T-helper 17 cell (primary cell): ENCODE measurements around the gene CD83. TPM values are rescaled to one million over a fixed set of nuclear protein-coding genes. Genes with fewer than 3 reads are reported as not detected.
"Not testable (repeated sequence)": the region's sequence is repeated elsewhere in the genome, so short reads cannot be mapped to it uniquely, and the experiment has no call there.

Experiments
- ATAC-seq: fragments of 150-1000 bp; cut with Tn5 transposase; 2 replicates; pipeline ENCODE4 v1.10.0; 2021; ENCODE audit warnings: mild to moderate bottlenecking, moderate library complexity
- DNase-seq, 3 donors: peaks; one replicate each; pipeline versions ENCODE4 v3.0.0 to v3.0.0-alpha.2; 2020 to 2021
- H3K9me3 ChIP-seq: one replicate; pipeline ENCODE4 v1.7.0; 2013; ENCODE audit warnings: low read length, mild to moderate bottlenecking; ENCODE audit not compliant: control insufficient read depth, poor library complexity, severe bottlenecking
- H3K27ac Mint-ChIP-seq: one replicate; pipeline ENCODE4 v1.8.0; 2022; ENCODE audit warnings: mild to moderate bottlenecking, moderate library complexity, mixed read lengths
- H3K27me3 Mint-ChIP-seq: one replicate; pipeline ENCODE4 v1.8.0; 2022; ENCODE audit warnings: mixed read lengths
- H3K36me3 Mint-ChIP-seq: one replicate; pipeline ENCODE4 v1.8.0; 2022; ENCODE audit warnings: low read depth, mixed read lengths
- H3K4me1 Mint-ChIP-seq: one replicate; pipeline ENCODE4 v1.8.0; 2022; ENCODE audit warnings: mild to moderate bottlenecking, mixed read lengths
- H3K4me3 Mint-ChIP-seq: one replicate; pipeline ENCODE4 v1.8.0; 2022; ENCODE audit warnings: mild to moderate bottlenecking, moderate library complexity, mixed read lengths
- total RNA-seq, 4 donors: library from RNA in 2 of 4; stranded (reverse) in 2 of 4; gene quantifications; one replicate each; pipeline ENCODE4 v1.2.3 and lab custom pipeline; 2022 to 2026

Gene CD83
- total RNA-seq, 2 donors from 2014 or later: 62.3 to 78.7 TPM

GRCh38 chr6:14149739-14150130 lies 32.2 kb downstream of the CD83 start:
- Mint-ChIP-seq H3K27ac (no peak overlapping the region), H3K4me3 (no peak overlapping the region)
- ATAC-seq: no peak

GRCh38 chr6:14151300-14151699 lies 33.7 kb downstream of the CD83 start:
- not testable (repeated sequence) for H3K9me3 ChIP-seq, ATAC-seq, H3K36me3 Mint-ChIP-seq, H3K27ac Mint-ChIP-seq, H3K27me3 Mint-ChIP-seq, H3K4me3 Mint-ChIP-seq, H3K4me1 Mint-ChIP-seq, DNase-seq

More at GRCh38 chr6:14149739-14150130, 32.2 kb downstream of the CD83 start:
- Mint-ChIP-seq H3K36me3 (no peaks in the 10 kb centered on the region), H3K4me1 (peaks cover 2% of the 10 kb centered on the region), H3K27me3 (peaks cover 7% of the 10 kb centered on the region)
- no peaks in the 10 kb centered on the region for H3K9me3 ChIP-seq
- no peak for DNase-seq

- Mint-ChIP-seq H3K27ac (no peak overlapping the region), H3K4me3 (no peak overlapping the region), H3K27me3 (peaks cover 7% of the 10 kb centered on the region), H3K36me3 (no peaks in the 10 kb centered on the region), H3K4me1 (no peaks in the 10 kb centered on the region)
- DNase-seq (no peak), ATAC-seq (no peak)
- no peaks in the 10 kb centered on the region for H3K9me3 ChIP-seq
These were observed 34.2 kb downstream of the CD83 start for GRCh38 chr6:14151773-14152172.

GRCh38 chr6:14153228-14153627 lies 35.7 kb downstream of the CD83 start:
- no peak for ATAC-seq
- no peaks in the 10 kb centered on the region for H3K36me3 Mint-ChIP-seq

GRCh38 chr6:14159090-14159489 lies 41.5 kb downstream of the CD83 start:
- DNase-seq: no peak
- no peak for ATAC-seq
- Mint-ChIP-seq H3K4me3 (no peak overlapping the region), H3K36me3 (no peaks in the 10 kb centered on the region), H3K27me3 (no peaks in the 10 kb centered on the region), H3K27ac (no peak overlapping the region), H3K4me1 (no peaks in the 10 kb centered on the region)
- no peaks in the 10 kb centered on the region for H3K9me3 ChIP-seq

More at GRCh38 chr6:14153228-14153627, 35.7 kb downstream of the CD83 start:
- Mint-ChIP-seq H3K4me3 (no peak overlapping the region), H3K27me3 (peaks cover 6% of the 10 kb centered on the region), H3K27ac (no peak overlapping the region), H3K4me1 (no peaks in the 10 kb centered on the region)
- DNase-seq: no peak
- H3K9me3 ChIP-seq: no peaks in the 10 kb centered on the region

- H3K27ac Mint-ChIP-seq: no peak overlapping the region
- peaks cover 5% of the 10 kb centered on the region for H3K27me3 Mint-ChIP-seq
- H3K4me3 Mint-ChIP-seq: no peak overlapping the region
- no peaks in the 10 kb centered on the region for H3K4me1 Mint-ChIP-seq
- ATAC-seq: no peak
- DNase-seq: no peak
- no peaks in the 10 kb centered on the region for H3K36me3 Mint-ChIP-seq
- no peaks in the 10 kb centered on the region for H3K9me3 ChIP-seq
These were observed 45.3 kb downstream of the CD83 start for GRCh38 chr6:14162826-14163225.

- DNase-seq: no peak
- H3K4me1 Mint-ChIP-seq: no peaks in the 10 kb centered on the region
- H3K9me3 ChIP-seq: peaks cover 5% of the 10 kb centered on the region
- no peaks in the 10 kb centered on the region for H3K36me3 Mint-ChIP-seq
- ATAC-seq: no peak
- peaks cover 5% of the 10 kb centered on the region for H3K27me3 Mint-ChIP-seq
- no peak overlapping the region for H3K27ac Mint-ChIP-seq
- H3K4me3 Mint-ChIP-seq: no peak overlapping the region
These were observed 47.5 kb downstream of the CD83 start for GRCh38 chr6:14165091-14165490.

GRCh38 chr6:14166839-14167238 lies 49.3 kb downstream of the CD83 start:
- no peak for ATAC-seq

GRCh38 chr6:14170128-14170527 lies 52.6 kb downstream of the CD83 start:
- H3K4me3 Mint-ChIP-seq: no peak overlapping the region
- DNase-seq (no peak), ATAC-seq (no peak)
- no peaks in the 10 kb centered on the region for H3K36me3 Mint-ChIP-seq
- peaks cover 5% of the 10 kb centered on the region for H3K27me3 Mint-ChIP-seq
- H3K4me1 Mint-ChIP-seq: peaks cover 2% of the 10 kb centered on the region
- H3K27ac Mint-ChIP-seq: no peak overlapping the region
- peaks cover 5% of the 10 kb centered on the region for H3K9me3 ChIP-seq

More at GRCh38 chr6:14166839-14167238, 49.3 kb downstream of the CD83 start:
- Mint-ChIP-seq H3K36me3 (no peaks in the 10 kb centered on the region), H3K27me3 (peaks cover 5% of the 10 kb centered on the region), H3K4me3 (no peak overlapping the region), H3K27ac (no peak overlapping the region), H3K4me1 (no peaks in the 10 kb centered on the region)
- no peak for DNase-seq
- H3K9me3 ChIP-seq: peaks cover 5% of the 10 kb centered on the region

- peaks cover 5% of the 10 kb centered on the region for H3K9me3 ChIP-seq
- Mint-ChIP-seq H3K27ac (no peak overlapping the region), H3K36me3 (peaks cover 2% of the 10 kb centered on the region), H3K27me3 (peaks cover 7% of the 10 kb centered on the region), H3K4me3 (no peak overlapping the region), H3K4me1 (peaks cover 6% of the 10 kb centered on the region)
- DNase-seq (no peak), ATAC-seq (no peak)
These were observed 55.0 kb downstream of the CD83 start for GRCh38 chr6:14172562-14172961.

- no peak for ATAC-seq
These were observed 56.7 kb downstream of the CD83 start for GRCh38 chr6:14174226-14174625.

GRCh38 chr6:14174996-14175395 lies 57.4 kb downstream of the CD83 start:
- H3K27ac Mint-ChIP-seq: no peak overlapping the region
- H3K4me3 Mint-ChIP-seq: no peak overlapping the region
- H3K27me3 Mint-ChIP-seq: peaks cover 7% of the 10 kb centered on the region
- no peak for DNase-seq
- H3K36me3 Mint-ChIP-seq: peaks cover 2% of the 10 kb centered on the region
- no peaks in the 10 kb centered on the region for H3K9me3 ChIP-seq
- H3K4me1 Mint-ChIP-seq: peaks cover 6% of the 10 kb centered on the region
- ATAC-seq: no peak

More at GRCh38 chr6:14174226-14174625, 56.7 kb downstream of the CD83 start:
- Mint-ChIP-seq H3K4me3 (no peak overlapping the region), H3K27me3 (peaks cover 7% of the 10 kb centered on the region), H3K36me3 (peaks cover 2% of the 10 kb centered on the region), H3K27ac (no peak overlapping the region), H3K4me1 (peaks cover 6% of the 10 kb centered on the region)
- no peak for DNase-seq
- no peaks in the 10 kb centered on the region for H3K9me3 ChIP-seq

- ATAC-seq (no peak), DNase-seq (no peak)
- H3K4me3 Mint-ChIP-seq: no peak overlapping the region
- H3K9me3 ChIP-seq: no peaks in the 10 kb centered on the region
- H3K27me3 Mint-ChIP-seq: peaks cover 9% of the 10 kb centered on the region
- peaks cover 2% of the 10 kb centered on the region for H3K36me3 Mint-ChIP-seq
- H3K4me1 Mint-ChIP-seq: peaks cover 6% of the 10 kb centered on the region
- H3K27ac Mint-ChIP-seq: no peak overlapping the region
These were observed 58.9 kb downstream of the CD83 start for GRCh38 chr6:14176429-14176828.

GRCh38 chr6:14177413-14178082 lies 60.0 kb downstream of the CD83 start:
- no peak for DNase-seq
- Mint-ChIP-seq H3K27ac (no peak overlapping the region), H3K4me1 (peaks cover 6% of the 10 kb centered on the region), H3K27me3 (peaks cover 20% of the 10 kb centered on the region), H3K36me3 (peaks cover 2% of the 10 kb centered on the region), H3K4me3 (no peak overlapping the region)
- no peaks in the 10 kb centered on the region for H3K9me3 ChIP-seq
- no peak for ATAC-seq
